ENCODE data around the gene GSS.

DNA sequence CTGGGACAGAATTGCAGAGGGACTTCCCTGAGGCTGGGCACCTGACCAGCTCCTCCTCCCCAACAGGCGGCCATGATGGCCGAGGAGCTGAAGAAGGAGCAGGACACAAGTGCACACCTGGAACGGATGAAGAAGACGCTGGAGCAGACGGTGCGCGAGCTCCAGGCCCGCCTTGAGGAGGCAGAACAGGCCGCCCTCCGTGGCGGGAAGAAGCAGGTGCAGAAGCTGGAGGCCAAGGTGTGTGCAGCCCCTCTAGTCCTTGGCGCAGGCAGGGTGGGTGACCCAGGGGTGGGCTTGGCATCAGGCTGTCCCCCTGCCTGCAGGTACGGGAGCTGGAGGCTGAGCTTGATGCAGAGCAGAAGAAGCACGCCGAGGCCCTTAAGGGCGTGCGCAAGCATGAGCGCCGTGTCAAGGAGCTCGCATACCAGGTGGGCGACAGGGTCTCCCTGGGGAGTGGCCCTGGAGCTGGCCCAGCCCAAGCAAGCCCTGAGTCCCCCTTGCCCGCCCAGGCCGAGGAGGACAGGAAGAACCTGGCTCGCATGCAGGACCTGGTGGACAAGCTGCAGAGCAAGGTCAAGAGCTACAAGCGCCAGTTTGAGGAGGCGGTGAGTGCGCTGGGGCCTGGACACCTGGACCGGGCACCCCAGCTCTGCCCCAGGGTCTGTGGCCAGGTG is 45.5 kb upstream of the GSS start:
- TF ChIP-seq, protein P1, sequence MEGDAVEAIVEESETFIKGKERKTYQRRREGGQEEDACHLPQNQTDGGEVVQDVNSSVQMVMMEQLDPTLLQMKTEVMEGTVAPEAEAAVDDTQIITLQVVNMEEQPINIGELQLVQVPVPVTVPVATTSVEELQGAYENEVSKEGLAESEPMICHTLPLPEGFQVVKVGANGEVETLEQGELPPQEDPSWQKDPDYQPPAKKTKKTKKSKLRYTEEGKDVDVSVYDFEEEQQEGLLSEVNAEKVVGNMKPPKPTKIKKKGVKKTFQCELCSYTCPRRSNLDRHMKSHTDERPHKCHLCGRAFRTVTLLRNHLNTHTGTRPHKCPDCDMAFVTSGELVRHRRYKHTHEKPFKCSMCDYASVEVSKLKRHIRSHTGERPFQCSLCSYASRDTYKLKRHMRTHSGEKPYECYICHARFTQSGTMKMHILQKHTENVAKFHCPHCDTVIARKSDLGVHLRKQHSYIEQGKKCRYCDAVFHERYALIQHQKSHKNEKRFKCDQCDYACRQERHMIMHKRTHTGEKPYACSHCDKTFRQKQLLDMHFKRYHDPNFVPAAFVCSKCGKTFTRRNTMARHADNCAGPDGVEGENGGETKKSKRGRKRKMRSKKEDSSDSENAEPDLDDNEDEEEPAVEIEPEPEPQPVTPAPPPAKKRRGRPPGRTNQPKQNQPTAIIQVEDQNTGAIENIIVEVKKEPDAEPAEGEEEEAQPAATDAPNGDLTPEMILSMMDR (conservative IDR thresholded peaks at IDR 0.05; ENCODE audit: low read depth, low read length) = no peak
- no peak for TF ChIP-seq EZH2 (IDR thresholded peaks at IDR 0.05; ENCODE audit: borderline replicate concordance, low read depth, low read length, poor library complexity, severe bottlenecking)

All from A673 (cell line).